AG20443 (cell line): ENCODE results near the gene PURB.
"Not testable (repeated sequence)": the region's sequence is repeated elsewhere in the genome, so short reads cannot be mapped to it uniquely, and the experiment has no call there.

Experiments used
- DNase-seq: peaks from one replicate; pipeline ENCODE4 v3.0.0; 2012; ENCODE audit warnings: low spot score, mixed read lengths

The PURB gene

GRCh38 chr7:44853391-44853790 lies 31.9 kb downstream of the PURB start:
- no peak for DNase-seq

- no peak for DNase-seq
Measured at GRCh38 chr7:44852590-44852989, 32.7 kb downstream of the PURB start.

- no peak for DNase-seq
Measured at GRCh38 chr7:44849885-44850544, 35.3 kb downstream of the PURB start.

- DNase-seq: no peak
Measured at GRCh38 chr7:44849259-44849884, 36.0 kb downstream of the PURB start.

GRCh38 chr7:44847920-44848634 lies 37.3 kb downstream of the PURB start, which contains the start of gene H2AZ2:
H2AZ2 (minus strand) TSS chr7:44848087; CDS start chr7:44847971, 116 bp downstream.
- DNase-seq: peak; percentile 99

GRCh38 chr7:44847509-44847919 lies 37.8 kb downstream of the PURB start:
- peak; percentile 95 for DNase-seq

GRCh38 chr7:44846816-44847508 lies 38.4 kb downstream of the PURB start:
- no peak for DNase-seq

GRCh38 chr7:44846390-44846789 lies 38.9 kb downstream of the PURB start:
- not testable (repeated sequence) for DNase-seq

GRCh38 chr7:44845451-44845850 lies 39.9 kb downstream of the PURB start:
- no peak for DNase-seq

- not testable (repeated sequence) for DNase-seq
Measured at GRCh38 chr7:44843440-44843839, 41.9 kb downstream of the PURB start.

- DNase-seq: not testable (repeated sequence)
Measured at GRCh38 chr7:44842675-44843074, 42.7 kb downstream of the PURB start.

- DNase-seq: no peak
Measured at GRCh38 chr7:44838751-44839150, 46.6 kb downstream of the PURB start.

GRCh38 chr7:44827567-44827966 lies 57.8 kb downstream of the PURB start:
- no peak for DNase-seq
